Cardiac ventricle fibroblast (primary cell): ENCODE data around the gene SRSF11. TPM values are rescaled to one million over a fixed set of nuclear protein-coding genes. Genes with fewer than 3 reads are reported as not detected.

ENCODE experiments used
- total RNA-seq: library from RNA; depleted of rRNA; stranded (reverse); fragments of >200 nt; gene quantifications from 2 replicates; pipeline ENCODE4 v1.2.3, GENCODE V29; 2015

The SRSF11 gene, protein sequence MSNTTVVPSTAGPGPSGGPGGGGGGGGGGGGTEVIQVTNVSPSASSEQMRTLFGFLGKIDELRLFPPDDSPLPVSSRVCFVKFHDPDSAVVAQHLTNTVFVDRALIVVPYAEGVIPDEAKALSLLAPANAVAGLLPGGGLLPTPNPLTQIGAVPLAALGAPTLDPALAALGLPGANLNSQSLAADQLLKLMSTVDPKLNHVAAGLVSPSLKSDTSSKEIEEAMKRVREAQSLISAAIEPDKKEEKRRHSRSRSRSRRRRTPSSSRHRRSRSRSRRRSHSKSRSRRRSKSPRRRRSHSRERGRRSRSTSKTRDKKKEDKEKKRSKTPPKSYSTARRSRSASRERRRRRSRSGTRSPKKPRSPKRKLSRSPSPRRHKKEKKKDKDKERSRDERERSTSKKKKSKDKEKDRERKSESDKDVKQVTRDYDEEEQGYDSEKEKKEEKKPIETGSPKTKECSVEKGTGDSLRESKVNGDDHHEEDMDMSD
- 56.3 TPM in 2 replicates for total RNA-seq

DNA sequence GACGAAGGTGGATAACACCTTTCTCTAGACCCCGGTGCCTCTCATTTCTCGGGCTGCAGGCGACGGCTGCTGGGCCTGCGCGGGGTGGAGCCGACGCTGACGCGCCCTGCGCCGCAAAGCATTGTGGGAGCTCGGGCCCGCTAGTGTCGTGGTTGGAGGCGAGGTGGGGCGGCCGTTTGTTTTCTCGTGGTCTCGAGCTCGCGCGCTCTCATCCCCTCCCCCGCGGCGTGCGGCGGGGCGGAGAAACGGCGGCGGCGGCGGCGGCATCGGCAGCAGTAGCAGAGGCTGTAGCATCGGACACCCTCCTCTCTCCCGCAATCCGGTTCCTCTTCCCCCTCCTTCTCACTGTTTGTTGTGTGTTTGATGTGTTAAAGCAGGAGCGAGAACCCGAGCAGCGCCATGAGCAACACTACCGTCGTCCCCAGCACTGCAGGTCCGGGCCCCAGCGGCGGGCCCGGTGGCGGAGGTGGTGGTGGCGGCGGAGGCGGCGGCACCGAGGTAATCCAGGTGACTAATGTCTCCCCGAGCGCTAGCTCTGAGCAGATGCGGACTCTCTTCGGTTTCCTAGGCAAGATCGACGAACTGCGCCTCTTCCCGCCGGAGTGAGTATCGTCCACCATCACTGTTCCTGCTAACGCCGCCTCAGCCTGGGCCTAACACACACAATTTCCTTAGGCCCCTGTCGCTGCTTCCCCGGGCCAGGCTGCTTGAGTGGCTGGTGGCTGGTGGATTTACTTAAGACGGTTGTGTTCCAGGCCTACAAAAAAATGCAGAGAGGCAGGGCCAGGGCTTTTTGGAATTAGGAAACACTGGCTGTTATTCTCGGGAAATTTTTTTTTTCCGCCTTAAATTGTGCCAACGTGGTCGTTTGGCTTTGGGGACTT lies at the start of gene SRSF11:
SRSF11 (plus strand) TSS at position 143 of the 884 bp plus-strand sequence; CDS start at position 400, 257 bp downstream.

DNA sequence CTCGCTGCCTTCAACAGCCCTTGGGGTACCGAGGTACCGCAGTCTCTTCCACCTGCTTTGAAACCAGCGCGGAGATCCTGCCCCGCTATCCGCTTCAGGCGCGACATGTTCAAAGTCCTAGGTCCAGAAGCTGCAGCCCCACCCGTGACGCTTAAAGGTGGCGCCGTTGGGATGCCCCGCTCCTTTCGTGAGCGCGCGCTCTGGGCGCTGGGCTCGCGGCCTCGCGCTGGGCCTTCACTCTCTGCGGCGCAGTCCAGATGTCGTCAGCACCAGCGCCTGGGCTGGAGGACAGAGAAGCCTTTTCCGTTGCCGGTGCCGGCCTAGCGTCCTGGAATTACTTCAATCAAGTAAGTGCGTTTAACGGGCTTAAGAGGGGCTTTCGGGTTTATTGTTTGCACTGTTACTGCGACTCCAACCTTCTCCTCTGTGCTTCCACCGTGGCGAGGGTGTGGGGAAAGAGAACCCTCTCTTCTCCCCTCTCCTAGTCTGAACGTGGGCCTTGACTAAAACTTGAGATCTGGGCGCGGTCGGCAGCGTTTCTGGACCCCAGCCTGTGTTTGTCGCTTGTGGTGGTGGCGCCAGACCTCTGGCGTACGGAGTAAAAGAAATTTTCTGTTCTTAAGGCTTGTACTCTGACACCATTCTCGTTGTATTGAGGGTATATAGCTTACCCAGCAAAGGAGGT lies 15.6 kb upstream of the SRSF11 start, which contains the start of gene LRRC40:
LRRC40 (minus strand) TSS at position 146 of the 685 bp plus-strand sequence; CDS start at position 107, 39 bp downstream.

Other genes with a start within 250 kb of the SRSF11 start
- gene LRRC40, start 15.8 kb upstream of the SRSF11 start, total RNA-seq = 7.1 and 9.4 TPM in 2 replicates
- 15.1 and 17.9 TPM in 2 replicates for gene ANKRD13C, start 133.3 kb downstream of the SRSF11 start, total RNA-seq
- gene CTH, start 189.9 kb downstream of the SRSF11 start, total RNA-seq = 6.6 and 8.5 TPM in 2 replicates